Lower leg skin (tissue), 4 donors: Measurements from ENCODE around the gene CCDC190. TPM values are rescaled to one million over a fixed set of nuclear protein-coding genes. Genes with fewer than 3 reads are reported as not detected.

Source experiments
- DNase-seq, 2 donors: peaks; one replicate each; pipeline ENCODE4 v3.0.0-alpha.2; 2019; ENCODE audit warnings: low spot score in 2 of 2
- H3K4me3 ChIP-seq: fragments of 200-600 bp; sonication (generic); 2 replicates; pipeline ENCODE4 v1.5.1; 2017; ENCODE audit warnings: mild to moderate bottlenecking, low read depth; ENCODE audit not compliant: poor library complexity, severe bottlenecking
- POLR2A ChIP-seq, 2 donors: fragments of 450-650 bp; IDR thresholded peaks; one replicate each; pipeline ENCODE4 v1.6.1; 2016 to 2017; ENCODE audit warnings: antibody characterized with exemption in 2 of 2, mild to moderate bottlenecking in 1 of 2, moderate library complexity in 1 of 2
- WGBS, 2 donors: methylation state at CpG; one replicate each; pipeline ENCODE4 v1.1.5; 2018; 5-methylcytosine and 5-hydroxymethylcytosine counted together
- intact Hi-C: fragments of 100-400 bp; cut with DNase I; formaldehyde crosslinking; loops from one replicate; pipeline ENCODE4 v1.15.0; 2023; ENCODE audit warnings: low total_unique reads
- total RNA-seq, 4 donors: library from RNA; depleted of rRNA; stranded (reverse); fragments of >200 nt; gene quantifications; one replicate each; pipeline ENCODE4 v1.1.0, GENCODE V29; 2016
- TF ChIP-seq, protein P1 (sequence below), 3 donors: fragments of 450-650 bp; IDR thresholded peaks; one replicate each; pipeline ENCODE4 v1.5.1; 2016; ENCODE audit warnings: antibody characterized with exemption in 3 of 3, mild to moderate bottlenecking in 3 of 3, moderate library complexity in 2 of 3

CCDC190 gene
- total RNA-seq, 4 donors from 2014 or later = not detected

DNA sequence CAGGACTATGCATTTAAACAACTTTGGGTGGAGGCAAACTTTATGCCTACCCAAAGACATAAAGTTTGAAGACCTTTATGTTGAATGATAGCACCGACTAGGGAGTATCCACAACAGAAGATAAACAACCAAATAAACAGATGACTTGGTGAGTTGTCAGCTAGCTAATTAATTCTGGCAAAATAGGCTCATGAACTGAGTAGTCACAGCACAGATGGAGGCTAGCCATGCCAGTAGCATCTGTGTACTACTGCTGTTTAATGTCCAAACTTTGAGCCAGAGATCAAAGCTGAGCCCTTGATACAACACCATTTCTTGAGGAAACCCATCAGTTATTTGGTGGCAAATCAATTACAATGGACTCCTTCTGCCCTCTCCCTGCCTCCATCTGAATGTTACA lies 40.3 kb upstream of the CCDC190 start:
- 66 to 82% methylated on average over 1 of the region's 1 CpG for WGBS, 2 donors
- intact Hi-C loops = no loop called here
- no peak for TF ChIP-seq POLR2A (IDR thresholded peaks at IDR 0.05)
- TF ChIP-seq, protein P1, sequence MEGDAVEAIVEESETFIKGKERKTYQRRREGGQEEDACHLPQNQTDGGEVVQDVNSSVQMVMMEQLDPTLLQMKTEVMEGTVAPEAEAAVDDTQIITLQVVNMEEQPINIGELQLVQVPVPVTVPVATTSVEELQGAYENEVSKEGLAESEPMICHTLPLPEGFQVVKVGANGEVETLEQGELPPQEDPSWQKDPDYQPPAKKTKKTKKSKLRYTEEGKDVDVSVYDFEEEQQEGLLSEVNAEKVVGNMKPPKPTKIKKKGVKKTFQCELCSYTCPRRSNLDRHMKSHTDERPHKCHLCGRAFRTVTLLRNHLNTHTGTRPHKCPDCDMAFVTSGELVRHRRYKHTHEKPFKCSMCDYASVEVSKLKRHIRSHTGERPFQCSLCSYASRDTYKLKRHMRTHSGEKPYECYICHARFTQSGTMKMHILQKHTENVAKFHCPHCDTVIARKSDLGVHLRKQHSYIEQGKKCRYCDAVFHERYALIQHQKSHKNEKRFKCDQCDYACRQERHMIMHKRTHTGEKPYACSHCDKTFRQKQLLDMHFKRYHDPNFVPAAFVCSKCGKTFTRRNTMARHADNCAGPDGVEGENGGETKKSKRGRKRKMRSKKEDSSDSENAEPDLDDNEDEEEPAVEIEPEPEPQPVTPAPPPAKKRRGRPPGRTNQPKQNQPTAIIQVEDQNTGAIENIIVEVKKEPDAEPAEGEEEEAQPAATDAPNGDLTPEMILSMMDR (IDR thresholded peaks at IDR 0.05) = no peak
- DNase-seq = no peak
- H3K4me3 ChIP-seq = no peak overlapping the region

DNA sequence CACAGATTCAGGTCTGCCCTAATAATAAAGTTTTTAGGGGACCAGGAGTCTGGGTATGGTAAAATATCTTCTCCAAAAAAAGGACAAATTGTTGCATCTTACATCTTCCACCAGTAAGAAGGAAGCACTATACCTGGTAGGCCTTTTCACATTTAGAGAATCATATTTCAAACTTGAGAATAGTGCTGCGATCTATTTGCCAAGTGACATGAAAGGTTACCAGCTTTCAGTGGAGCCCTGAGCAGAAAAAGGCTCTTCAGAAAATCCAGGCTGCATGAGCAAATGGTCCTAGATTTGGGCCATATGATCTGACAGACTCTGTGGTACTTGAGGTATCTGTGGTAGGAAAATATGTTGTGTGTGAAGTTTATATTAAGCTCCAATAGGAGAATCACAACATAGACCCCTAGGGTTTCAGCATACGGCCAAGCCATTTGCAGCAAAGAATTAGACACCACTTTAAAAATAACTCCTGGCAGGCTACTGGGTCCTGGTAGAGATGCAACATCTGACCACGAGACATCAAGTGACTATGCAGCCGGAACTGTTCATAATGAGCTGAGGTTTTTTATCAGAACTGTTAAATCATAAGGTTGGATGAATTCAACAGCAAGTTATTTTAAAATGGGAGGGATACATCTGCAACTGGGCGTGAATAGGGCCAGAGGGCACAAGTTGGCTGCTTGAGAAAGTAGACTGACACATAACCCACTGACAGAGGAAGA lies 38.6 kb upstream of the CCDC190 start:
- no peak for TF ChIP-seq POLR2A (IDR thresholded peaks at IDR 0.05)
- TF ChIP-seq, protein P1 (IDR thresholded peaks at IDR 0.05) = no peak
- H3K4me3 ChIP-seq = no peak overlapping the region
- DNase-seq = no peak
- intact Hi-C loops = no loop called here
- 46 to 59% methylated on average over 5 of the region's 5 CpGs for WGBS, 2 donors

DNA sequence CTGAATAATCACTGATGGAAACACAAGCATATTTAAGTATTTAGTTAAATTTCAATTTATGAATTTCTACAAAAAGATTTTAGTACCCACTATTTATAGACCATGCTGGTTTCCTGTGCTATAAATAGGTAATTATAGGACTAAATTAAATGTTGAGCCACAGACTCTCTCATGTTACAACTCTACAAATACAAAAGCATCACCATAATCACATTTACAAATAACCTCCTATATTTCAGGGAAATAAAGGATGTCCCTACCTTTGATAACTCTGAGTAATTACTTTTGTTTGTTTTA lies 32.6 kb upstream of the CCDC190 start:
- TF ChIP-seq, protein P1 (IDR thresholded peaks at IDR 0.05) = no peak
- no peak for TF ChIP-seq POLR2A (IDR thresholded peaks at IDR 0.05)
- intact Hi-C loops = no loop called here
- no peak overlapping the region for H3K4me3 ChIP-seq
- DNase-seq = no peak

DNA sequence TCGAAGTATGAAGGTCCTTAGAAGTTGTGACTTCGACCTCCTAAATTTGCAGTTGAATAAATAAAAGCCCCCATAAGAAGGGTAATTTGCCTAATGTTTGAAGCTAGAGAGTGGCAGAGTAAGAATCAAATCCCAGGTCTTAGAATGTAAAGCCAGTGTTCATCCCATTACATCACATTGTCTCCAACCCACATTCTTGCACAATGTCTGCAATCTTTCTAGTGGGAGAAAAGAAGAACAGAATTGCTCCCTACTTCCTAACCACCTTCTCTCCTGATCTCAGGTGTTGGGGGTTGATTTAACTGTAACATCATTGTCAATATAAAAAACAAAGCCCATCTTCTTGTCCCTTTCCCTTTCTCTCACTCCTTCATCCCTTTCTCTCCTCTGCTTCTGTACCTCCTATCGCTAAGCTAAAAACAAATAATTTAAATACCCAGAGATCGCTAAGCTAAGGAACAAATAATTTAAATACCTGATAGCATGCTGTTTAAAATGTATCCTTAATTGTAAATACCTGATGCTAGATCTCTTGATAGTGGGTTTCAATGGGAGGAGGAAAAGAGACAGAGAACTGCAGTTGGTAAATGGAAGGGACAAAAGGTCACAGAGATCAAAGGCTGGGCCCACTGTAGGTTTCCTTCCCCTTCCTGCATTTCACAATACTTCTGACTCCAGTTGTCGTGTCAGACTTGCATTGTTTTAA lies 32.1 kb upstream of the CCDC190 start:
- 54 to 56% methylated on average over 5 of the region's 5 CpGs for WGBS, 2 donors
- H3K4me3 ChIP-seq = no peak overlapping the region
- intact Hi-C loops = no loop called here
- TF ChIP-seq, protein P1 (IDR thresholded peaks at IDR 0.05) = no peak
- TF ChIP-seq POLR2A (IDR thresholded peaks at IDR 0.05) = no peak
- no peak for DNase-seq

DNA sequence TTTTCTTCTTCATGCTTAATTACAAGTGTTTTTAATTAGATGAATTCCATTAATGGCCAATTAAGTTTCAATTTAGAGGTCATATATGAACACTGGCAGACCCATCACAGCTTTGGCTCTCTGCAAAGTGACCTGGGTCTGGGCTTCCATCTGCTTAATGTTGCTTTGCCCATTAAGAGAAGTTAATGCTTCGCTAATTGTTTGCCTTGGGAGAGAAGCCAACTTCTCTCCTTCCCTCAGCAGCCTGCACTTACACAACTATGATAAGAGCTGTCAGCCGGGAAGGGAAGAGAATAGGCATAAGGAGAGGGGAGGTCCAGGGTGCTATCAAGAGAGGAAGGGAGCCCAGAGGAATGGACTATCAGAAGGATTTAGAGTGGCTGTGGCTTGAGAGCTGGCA lies 29.0 kb upstream of the CCDC190 start:
- no peak for DNase-seq
- intact Hi-C loops = no loop called here
- TF ChIP-seq, protein P1 (IDR thresholded peaks at IDR 0.05) = no peak
- no peak for TF ChIP-seq POLR2A (IDR thresholded peaks at IDR 0.05)
- 74 to 86% methylated on average over 2 of the region's 2 CpGs for WGBS, 2 donors
- H3K4me3 ChIP-seq = no peak overlapping the region
